Tongue (tissue), 2 donors: ENCODE measurements around the gene KPNA3. TPM values are rescaled to one million over a fixed set of nuclear protein-coding genes. Genes with fewer than 3 reads are reported as not detected.
A peak's percentile ranks its signal among the peaks of the same experiment; 100 is the strongest.
"Not testable (repeated sequence)": the region's sequence is repeated elsewhere in the genome, so short reads cannot be mapped to it uniquely, and the experiment has no call there.

Experiments used
- DNase-seq: peaks from one replicate; pipeline ENCODE4 v3.0.0-alpha.2; 2015
- total RNA-seq: library from RNA; depleted of rRNA; stranded (reverse); fragments of >200 nt; gene quantifications from one replicate; pipeline ENCODE4 v1.2.3, GENCODE V29; 2014

The KPNA3 gene
- total RNA-seq, 1 donor from 2014 or later: 61.3 TPM

DNA sequence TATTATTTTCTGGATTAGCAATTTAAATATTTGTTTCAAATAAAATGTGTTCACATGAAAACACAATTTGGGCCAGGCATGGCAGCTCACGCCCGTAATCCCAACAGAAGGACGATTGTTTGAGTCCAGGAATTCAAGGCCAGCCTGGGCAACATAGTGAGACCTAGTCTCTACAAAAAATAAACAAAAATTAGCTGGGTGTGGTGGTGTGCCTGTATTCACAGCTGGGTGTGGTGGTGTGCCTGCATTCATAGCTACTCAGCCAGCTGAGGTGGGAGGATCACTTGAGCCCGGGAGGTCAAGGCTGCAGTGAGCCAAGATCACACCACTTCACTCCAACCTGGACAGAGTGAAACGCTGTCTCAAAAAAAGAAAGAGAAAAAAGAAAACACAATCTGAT lies 46.4 kb downstream of the KPNA3 start:
- no peak for DNase-seq

DNA sequence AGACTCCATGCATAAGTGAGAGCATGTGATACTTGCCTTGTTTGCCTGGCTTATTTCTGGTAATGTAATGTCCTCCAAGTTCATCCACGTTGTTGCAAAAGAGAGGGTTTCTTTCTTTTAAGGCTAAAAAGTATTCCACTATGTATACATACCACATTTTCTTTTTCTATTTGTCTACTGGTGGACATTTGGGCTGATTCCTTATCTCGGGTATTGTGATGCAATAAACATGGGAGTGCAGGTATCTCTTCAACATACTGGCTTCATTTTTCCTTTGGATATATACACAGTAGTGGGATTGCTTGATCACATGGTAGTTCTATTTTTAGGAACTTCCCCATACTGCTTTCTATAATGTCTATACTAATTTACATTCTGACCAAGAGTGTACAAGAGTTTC lies 51.6 kb downstream of the KPNA3 start:
- DNase-seq: no peak

DNA sequence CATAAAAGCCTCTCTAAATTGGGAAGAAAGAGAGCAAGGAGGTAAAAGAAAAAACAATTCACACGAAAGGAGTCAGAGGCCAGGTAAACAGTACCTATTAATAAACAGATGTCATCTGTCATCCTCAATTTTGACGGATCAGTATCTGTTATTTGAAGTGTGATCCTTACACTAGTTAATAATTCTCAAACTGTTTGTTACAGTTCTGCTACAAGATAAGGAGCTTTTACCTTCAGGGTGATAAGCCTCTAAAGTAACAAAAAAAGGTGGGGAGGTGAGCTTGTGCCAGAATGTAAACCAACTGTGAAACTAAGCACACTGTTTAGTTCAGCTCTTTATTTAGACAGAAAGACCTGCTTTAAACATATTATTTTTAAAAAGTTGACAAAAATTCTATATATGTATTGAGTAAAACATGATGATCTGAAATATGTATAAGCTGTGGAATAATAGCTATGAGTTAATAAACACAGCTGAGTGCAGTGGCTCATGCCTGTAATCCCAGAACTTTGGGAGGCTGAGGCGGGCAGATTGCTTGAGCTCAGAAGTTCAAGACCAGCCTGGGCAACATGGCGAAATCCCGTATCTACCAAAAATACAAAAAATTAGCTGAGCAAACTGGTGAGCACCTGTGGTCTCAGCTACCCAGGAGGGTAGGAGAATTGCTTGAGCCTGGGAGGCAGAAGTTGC lies 52.8 kb downstream of the KPNA3 start:
- no peak for DNase-seq

DNA sequence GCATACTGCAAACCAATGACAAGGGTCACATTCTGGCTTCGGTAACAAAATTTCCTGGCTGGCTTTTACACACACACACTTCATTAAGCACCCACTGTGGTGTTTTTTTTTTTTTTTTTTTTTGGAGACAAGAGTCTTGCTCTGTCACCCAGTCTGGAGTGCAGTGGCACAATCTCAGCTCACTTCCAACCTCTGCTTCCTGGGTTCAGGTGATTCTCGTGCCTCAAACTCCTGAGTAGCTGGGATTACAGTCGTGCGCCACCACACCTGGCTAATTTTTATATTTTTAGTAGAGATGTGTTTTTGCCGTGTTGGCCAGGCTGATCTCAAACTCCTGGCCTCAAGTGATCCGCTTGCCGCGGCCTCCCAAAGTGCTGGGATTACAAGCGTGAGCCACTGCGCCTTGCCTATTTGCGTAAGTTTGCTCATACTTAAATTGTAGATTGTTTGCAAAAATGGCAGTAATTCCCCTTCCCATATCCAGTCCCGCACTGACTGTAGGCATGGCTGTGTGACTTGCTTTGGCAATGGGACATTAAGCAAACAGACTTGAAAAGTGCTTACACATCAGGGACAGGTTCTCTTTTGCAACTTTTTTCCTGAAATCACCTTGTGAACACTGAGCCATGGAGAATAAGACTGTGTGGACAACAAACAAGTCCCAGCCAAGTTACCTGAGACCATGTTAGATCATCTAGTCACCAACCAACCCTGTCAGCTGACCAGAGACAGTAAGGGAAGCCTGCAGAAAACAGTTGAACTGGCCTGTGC lies 59.1 kb downstream of the KPNA3 start:
- DNase-seq: no peak

DNA sequence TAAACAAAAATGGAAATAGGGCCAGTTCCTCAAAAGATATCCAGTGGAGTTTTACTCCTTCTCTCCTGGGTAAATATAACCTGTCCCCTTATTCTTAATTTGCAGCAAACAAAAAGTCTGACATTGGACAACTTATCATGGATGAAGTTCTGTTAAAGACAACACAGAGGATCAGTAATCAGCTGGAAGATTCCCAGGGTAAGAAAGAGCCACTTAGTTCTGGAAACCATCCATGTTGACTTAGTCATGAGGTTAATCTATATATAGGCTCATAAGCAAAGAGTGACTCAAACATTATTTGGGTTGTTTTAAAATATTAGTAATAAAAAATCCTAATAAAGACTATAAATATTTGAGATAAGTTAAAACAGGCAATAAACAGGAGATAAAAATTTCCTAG lies 60.7 kb downstream of the KPNA3 start:
- no peak for DNase-seq

DNA sequence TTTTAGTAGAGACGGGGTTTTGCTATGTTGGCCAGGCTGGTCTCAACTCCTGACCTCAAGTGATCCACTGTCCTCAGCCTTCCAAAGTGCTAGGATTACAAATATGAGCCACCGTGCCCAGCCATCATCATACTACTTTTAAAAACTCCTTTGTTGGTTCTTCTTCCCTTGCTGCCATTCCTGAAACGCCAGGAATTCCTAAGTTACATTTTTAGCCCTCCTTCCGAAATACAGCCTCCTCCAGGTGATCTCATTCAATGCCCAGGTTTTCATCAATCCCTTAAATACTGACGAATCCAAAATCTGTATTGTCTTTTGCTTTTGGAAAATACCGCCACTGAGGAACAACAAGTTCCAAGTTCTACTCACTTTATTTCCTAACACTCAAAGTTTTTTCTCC lies 75.9 kb downstream of the KPNA3 start:
- DNase-seq: no peak

DNA sequence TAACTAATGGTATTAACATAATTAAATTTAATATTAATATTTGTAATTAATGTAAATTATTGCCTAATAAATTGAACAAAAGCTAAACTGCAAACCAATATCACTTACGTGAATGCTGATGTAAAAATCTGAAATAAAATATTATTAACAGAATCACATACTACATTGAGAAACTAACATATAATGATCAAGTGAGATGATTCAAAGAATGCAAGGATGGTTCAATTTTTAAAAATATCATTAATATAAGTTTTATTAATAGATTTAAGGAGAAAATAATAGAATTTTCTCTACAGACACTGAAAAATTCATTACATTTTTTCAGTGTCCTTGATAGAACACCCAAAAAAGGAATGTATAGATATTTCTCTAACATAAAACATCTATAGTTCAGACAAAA lies 77.7 kb downstream of the KPNA3 start:
- DNase-seq: no peak

DNA sequence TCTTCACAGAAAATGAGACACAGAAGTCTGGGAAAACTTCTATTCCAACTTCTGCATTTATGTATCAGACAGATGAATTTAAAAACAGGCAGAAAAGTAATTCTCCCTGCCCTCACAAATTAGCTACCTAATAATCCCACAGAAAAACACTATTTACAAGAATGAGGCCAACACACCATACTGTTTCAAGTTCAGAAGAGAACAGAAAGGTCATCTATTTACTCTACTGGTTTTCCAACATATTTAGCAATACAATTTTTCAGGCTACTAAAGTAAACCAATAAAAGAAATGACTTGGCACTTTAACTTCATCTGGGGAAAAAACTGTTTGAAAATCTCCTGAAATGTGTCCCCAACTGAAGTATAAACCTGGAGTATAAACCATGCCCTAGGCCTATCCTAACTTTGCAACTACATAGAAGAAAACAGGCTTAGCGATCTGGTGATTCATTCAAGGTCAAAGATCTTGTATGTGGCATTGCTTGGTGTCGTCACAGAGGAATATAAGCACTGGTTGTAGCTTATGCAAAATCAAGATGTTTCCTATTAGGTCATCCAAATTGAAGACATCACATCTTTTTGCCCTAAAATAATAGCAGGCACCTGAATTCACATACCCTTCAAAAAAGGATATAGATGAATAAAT lies 81.1 kb downstream of the KPNA3 start:
- no peak for DNase-seq

DNA sequence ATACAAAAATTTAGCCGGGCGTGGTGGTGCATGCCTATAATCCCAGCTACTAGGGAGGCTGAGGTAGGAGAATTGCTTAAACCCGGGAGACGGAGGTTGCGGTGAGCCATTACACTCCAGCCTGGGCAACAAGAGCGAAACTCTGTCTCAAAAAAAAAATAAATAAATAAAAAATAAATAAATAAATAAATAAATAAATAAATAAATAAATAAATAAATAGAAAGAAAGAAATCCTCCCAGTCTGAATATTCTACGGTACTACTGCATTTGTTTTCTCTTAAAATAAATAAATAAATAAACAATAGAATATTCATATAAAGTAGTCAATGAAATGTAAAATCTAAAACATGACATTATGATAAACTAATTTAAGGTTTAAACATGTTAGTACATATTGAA lies 88.2 kb downstream of the KPNA3 start:
- not testable (repeated sequence) for DNase-seq

DNA sequence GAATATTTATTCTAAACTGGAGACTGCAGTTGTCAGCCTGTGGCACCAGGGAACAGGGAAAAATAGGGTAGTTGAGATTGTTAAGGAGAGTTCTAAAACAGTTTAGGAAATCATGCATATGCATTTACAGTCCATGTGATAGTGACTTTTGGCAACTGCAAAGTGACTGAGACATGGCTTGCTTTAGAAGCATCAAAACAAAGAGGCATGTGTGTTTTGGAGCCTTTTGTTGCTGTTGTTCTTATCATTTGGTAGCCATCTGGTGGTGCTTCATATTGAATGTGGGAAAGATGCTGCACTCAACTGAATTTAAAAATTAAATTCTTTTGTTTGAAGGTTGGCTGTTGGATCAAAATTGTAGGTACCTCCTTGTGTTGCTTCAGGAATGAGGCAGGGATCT lies 91.0 kb downstream of the KPNA3 start:
- no peak for DNase-seq

DNA sequence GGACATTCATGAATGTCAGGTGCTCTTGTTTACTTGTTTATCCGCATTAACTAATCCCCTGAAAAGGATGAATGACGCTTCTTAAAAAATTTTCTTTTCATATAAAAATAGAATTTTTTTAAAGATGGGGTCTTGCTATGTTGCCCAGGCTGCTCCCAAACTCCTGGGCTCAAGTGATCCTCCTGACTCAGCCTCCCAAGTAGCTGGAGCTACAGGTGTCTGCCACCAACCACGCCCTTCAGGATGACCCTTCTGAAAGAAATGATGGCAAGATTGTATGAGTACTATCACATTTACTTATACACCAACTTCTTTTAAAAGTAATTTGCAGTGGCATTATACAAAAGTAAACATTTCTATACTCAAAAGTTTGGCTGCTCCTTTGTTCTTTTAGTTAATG lies 95.0 kb downstream of the KPNA3 start:
- no peak for DNase-seq

DNA sequence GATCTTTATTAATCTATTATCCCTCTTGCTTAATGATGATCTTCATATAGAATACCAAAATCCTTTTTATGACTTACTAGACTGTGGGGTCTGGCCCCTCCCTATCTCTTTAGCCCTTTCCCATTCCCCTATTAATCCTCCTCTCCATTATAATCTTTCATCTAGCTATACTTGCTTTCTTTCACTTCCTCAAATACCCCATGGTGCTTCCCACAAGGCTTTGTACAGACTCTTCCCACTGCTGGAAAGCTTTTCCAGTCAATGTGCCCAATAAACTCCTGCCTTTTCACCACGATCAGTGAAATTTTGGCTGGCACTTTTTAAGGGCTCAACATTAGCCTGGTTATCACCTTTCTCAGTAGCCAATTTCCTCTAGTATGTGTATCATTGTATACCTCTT lies 98.0 kb downstream of the KPNA3 start:
- DNase-seq: no peak

DNA sequence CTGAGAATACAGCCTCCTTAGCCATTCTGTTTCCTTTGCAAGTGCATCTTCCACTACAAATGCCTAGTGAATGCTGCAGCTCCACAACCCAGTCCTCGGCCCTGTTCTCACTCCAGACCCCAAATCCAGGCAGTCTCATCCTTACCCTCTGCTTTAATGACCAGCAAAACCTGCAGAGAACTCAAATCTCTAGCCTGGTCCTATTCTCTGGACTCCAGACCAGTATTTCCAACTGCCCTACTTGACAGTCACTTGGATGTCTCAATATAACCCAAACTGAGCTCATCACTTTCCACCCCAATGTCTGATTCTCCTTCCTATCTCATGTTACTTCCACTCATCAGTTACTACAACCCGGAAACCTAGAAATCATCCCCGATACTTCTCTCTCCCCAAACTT lies 98.6 kb downstream of the KPNA3 start:
- DNase-seq: no peak

DNA sequence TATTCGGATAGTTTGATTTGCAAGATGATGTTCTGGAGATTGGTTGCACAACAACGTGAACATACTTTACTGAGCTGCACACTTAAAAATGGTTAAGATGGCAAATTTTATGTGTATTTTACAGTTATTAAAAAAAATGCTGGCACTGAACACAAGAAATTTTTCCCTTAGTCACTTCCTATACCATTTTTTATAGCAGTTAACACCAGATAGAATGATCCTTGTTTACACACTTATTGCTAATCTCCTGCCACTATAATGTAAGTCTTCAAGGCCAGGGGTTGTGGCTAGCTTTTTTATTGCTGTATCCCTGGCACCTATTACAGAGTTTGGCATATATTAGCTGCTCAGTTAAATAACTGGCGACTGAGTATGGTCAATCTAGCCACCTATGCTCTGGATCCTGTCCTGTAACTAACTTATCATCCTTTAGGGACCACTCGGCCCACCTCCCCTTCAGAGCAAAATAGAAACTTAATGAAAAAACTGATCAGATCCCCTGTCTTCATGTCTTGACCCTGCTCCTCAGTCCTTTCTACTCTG lies 99.2 kb downstream of the KPNA3 start:
- DNase-seq: no peak

DNA sequence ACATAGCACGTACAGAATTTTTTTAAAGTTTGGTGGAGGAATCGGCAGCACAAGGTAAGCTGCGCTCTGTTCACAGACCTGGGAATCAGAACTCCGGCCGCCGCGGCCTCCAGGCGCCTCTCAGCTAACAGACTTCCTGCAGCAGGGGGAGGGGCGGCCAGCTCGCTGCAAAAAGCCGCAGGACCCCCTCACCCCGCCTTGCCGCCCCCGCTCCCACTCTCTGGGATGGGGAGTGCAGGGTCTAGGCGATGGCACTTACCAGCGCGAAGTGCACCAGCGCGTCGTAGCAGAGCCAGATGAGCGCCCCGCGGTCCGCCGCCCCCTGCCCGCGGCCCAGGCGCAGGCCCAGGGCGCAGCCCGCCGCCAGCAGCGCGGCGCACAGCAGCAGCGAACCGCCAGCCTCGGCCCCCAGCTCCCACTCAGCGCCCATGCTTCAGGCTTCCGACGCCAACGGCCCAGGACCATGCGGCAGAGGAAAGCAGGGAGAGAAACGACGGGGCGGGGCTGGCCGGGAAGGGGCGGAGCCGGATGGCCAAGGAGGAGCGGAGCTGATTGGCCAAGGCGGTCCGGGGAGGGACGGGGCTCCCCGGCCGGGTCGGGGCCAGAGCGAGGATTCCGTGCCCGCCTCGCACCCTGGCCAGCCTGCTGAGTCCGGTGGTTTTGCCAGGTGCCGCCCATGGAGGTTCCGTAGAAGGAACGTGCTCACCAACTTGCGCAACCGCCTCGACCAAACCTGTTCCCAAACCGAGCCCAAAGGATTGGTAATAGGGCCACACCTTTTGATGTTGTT lies 101.3 kb downstream of the KPNA3 start, which contains the start of gene EBPL:
Gene EBPL, minus strand, starts transcription at position 492 of the 790 bp plus-strand sequence. Its CDS starts 62 bp downstream, at position 430.
- peak; percentile 97 for DNase-seq

DNA sequence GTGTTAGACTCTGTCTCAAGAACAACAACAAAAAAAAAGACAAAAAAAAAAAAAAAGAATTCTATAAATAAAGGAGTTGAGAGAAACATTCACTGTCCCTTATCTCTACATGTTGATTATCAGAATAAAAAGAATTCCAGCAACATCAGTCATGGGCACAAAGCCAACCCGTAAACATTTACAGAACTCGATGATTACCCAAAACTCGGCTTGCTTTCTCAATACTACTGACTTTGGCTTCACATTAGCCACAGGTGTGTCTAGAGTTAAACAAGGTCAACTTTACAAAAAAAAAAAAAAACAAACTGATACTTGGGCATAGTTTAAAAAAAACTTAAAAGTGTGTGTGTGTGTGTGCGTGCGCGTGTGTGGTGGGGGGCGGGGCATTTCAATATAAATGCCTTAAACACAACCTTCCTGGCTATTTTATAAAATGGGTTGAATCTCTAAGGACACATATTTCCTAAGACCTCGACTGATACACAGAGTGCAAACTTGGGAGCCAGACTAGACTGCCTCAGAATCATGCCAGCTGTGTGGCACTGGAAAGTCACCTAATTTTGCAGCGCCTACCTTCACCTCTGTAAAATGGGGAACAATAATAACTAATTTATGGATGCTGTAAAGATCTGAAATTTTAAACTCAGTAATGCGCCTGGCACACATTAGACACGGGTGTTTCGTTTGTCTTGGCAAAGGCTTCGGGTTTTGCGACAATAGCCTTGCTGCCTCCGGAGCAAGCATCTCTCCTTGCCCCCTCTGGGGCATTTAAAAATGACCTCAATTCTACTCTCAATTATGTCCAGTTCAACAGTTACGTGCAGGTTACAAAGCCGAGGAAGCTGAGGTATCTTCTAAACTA lies 102.1 kb downstream of the KPNA3 start:
- peak; percentile 28 for DNase-seq

DNA sequence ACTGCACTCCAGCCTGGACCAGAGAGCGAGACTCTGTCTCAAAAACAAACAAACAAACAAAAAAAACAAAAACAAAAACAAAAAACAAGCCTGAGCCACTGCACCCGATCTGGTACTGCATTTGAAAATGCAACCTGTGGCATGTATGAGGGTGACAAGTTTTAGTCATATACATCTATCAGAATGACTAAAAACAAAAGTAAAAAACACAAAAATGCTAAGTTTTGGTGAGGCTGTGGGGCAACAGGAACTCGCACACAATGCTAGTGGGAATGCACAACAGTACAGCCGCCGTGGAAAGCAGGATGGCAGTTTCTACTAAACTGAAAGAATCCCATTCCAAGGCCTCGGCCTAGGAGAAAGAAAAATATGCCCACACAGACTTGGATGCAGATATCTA lies 109.0 kb downstream of the KPNA3 start:
- no peak for DNase-seq

DNA sequence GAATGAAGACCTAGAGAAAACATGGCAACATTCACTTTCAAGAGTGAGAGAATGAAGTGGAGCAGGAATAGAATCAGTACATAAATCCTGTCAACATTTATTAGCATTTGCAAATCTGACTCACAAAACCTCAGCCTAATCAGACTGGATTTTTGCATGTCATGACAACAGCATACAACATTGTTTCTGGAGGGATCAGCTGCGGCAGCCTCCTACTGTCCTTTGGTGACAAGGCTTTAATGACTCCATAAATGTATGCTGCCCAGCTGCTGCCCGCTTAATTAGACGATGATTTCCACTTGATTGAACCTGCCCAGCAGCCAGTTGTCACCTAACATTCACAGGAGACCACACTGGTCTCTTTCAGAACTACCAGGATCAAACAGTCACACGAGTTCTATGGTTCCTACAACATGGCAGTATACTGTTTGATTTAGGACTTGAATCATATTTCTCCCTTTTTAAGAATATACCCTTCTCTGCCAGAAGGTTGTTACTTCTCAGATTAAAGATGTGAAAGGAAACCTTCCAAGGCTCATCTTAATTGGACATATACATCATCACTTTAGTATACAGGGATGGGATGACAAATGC lies 110.5 kb downstream of the KPNA3 start:
- DNase-seq: peak; percentile 29

DNA sequence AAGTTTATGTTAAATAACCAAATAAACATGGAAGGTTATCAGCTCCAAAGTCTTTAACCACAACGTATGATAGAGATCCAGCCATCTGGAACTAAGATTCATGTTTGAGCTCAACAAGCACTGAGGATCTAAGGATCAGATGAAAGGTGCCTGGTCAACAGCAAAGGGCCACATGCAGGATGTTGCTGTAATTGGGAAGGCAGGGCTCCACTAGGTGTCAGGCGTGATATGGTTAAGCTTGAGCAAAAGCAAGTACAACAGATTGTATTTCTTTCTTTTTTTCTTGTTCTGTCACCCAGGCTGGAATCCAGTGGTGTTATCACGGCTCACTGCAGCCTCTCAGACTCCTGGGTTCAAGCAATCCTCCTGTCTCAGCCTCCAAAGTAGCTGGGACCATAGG lies 113.2 kb downstream of the KPNA3 start:
- DNase-seq: no peak

DNA sequence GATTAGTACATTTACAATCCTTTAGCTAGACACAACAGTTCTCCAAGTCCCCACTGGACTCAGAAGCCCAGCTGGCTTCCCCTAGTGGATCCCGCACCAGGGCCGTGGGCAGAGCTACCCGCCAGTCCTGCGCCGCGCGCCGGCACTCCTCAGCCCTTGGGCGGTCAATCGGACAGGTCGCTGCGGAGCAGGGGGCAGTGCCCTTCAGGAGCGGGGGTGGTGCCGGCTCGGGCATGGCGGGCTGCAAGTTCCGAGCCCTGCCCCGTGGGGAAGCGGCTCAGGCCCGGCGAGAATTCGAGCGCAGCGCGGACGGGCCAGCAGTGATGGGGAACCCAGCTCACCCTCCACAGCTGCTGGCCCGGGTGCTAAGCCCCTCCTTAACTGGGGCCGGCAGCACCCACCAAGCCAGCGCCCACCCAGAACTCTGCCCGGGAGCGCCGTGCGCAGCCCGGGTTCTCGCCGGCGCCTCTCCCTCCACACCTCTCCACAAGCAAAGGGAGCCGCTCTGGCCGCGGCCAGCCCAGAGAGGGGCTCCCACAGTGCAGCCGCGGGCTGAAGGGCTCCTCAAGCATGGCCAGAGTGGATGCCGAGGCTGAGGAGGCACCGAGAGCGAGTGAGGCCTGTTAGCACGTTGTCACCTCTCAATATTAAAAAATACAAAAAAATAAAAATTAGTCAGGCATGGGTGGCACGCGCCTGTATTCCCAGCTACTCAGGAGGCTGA lies 114.1 kb downstream of the KPNA3 start:
- no peak for DNase-seq
